GM18520 (cell line): ENCODE measurements around the gene URGCP.

ENCODE experiments used
- ATAC-seq: cut with Tn5 transposase; IDR thresholded peaks from one replicate; pipeline ENCODE4 v1.9.1; 2021; ENCODE audit not compliant: unreplicated experiment

The URGCP gene, protein sequence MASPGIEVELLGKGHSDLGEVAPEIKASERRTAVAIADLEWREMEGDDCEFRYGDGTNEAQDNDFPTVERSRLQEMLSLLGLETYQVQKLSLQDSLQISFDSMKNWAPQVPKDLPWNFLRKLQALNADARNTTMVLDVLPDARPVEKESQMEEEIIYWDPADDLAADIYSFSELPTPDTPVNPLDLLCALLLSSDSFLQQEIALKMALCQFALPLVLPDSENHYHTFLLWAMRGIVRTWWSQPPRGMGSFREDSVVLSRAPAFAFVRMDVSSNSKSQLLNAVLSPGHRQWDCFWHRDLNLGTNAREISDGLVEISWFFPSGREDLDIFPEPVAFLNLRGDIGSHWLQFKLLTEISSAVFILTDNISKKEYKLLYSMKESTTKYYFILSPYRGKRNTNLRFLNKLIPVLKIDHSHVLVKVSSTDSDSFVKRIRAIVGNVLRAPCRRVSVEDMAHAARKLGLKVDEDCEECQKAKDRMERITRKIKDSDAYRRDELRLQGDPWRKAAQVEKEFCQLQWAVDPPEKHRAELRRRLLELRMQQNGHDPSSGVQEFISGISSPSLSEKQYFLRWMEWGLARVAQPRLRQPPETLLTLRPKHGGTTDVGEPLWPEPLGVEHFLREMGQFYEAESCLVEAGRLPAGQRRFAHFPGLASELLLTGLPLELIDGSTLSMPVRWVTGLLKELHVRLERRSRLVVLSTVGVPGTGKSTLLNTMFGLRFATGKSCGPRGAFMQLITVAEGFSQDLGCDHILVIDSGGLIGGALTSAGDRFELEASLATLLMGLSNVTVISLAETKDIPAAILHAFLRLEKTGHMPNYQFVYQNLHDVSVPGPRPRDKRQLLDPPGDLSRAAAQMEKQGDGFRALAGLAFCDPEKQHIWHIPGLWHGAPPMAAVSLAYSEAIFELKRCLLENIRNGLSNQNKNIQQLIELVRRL

DNA sequence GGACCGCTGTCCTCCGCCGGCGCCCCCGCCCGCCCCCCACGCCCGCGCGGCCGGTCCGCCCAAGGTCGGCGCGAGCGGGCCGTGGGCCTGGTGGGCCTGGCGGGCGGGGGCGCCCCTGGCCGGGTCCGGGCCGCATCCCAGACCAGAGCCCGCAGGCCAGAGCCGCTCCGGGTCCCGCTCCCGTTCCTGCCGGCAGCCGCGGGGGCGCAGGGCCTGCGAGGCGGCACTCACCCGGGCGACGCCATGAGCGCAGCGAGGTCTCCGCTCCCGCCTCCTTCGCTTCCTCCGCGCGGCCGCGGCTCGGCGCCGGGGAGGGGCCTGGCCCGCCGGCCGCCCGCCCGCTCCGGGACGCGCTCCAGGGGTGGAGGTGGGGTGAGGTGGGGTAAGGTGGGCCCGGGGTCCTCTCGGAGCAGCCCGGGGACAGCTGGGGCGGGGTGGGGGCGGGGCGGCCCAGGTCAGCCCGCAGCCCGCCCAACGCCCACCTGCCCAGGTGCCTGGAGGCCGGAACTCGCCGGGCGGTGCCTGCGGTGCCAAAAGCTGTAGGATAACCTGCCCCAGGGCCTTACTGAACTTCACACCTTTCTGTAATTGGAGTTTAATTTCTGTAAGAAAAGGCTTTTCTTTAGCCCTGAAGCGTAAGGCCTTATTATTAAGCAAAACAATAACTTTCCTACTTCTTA is at the start of gene URGCP:
TSS of gene URGCP (minus strand) at position 266 of the 680 bp plus-strand sequence. CDS start at position 245, 21 bp downstream.
- ATAC-seq, result peak; percentile 51

DNA sequence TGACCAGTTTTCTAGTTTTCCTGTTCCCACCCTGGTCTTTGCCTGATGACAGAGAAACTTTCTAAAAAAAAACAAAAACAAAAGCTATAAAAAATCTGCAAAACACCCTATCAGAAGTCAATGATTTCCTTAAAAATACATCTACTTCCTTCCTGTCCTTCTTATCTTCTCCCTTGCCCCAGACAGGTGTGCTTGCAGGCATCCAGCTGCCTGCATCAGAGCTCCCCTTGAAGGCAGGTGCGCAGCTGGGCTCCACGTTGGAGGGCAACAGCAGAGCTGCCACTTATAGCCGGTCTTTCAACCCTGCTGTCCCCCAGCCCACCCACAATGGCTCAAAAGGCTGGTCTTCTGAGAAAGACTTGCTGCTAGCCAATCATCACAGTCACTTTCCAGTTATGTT is 49.6 kb upstream of the URGCP start:
- ATAC-seq, result no peak

DNA sequence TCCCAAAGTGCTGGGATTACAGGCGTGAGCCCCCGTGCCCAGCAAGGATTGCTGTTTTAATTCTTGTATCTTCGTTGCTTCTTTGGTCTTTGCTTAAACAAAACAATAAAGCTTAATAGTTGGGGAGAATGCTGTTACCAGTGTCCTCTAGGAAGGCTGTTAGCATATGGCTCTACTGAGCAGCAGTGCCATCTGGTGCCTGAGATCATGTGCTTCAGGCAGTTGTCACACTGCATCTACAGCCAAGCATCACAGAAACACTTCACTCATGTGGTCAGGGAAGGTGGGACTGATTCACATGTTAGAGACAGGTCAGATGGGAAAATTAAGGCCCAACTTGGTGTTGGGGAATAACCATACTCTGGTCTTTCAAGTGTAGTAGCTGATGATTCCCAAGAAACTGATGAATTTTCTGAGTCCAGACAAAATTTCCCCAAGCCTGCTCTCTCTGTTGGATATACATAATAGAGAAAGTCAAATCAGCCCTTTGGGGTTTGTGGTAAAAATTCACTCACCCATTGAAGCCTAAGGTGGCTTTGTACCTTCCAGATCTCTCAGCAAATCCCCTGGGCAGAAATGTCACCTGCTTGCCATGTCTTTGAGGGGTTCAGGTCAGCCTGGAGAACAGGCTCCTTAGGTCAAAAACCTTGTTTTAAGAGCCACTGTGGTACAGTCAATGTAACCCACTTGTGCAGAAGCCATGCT is 48.3 kb upstream of the URGCP start:
- no peak for ATAC-seq

DNA sequence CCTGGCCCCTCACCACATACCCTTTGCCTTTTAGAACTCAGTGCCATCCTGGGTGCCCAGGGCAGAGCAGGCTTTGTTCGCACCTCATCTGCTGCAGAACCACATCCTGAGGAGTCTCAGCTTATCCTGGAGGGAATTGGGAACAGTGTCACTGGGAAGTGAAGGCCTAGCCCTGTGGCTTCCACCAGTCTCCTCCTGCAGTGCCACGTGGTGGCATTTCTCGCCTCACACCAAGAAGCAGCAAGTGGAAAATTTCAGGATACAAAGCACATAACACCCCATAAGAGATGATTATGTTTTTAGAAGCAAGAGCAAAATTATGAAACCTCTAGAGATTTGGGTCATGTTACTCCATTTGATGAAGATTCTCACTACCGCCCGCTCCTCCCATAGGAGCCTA is 46.7 kb upstream of the URGCP start:
- no peak for ATAC-seq

DNA sequence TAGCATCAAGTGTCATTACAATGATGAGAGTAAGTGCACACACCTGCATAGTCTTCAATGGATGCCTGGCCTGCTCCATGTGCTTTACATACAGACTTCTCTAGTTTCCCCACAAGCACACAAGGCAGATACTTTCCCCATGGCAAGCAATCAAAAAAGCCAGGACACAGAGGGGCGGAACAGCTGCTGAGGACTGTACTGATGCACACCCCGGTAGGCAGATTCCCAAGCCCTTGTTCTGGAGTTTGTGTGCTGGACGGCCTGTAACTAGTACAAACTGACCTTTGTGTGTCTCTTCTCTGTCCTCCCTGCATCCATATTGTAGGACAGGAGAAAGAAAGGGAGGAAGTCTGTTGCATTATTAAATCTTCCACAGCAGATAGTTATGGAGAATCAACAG is 45.6 kb upstream of the URGCP start:
- no peak for ATAC-seq

DNA sequence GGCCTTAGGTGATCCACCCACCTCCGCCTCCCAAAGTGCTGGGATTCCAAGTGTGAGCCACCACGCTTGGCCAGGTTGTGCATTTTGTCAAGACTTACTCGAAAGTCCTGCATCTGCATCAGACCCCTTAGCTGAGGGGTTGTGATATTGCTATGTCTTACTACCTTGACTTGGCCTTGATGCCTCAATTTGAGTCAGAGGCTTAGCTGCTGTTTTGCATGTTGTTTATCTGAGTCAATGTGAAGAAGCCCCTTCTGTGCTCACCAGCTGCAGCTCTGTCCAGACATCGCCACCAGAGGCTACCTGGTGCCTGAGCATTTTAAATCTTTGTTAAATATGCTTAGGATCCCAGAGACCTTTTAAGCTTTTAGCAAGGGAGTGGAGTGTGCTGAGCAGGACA is 37.9 kb upstream of the URGCP start:
- ATAC-seq, result peak; percentile 65

DNA sequence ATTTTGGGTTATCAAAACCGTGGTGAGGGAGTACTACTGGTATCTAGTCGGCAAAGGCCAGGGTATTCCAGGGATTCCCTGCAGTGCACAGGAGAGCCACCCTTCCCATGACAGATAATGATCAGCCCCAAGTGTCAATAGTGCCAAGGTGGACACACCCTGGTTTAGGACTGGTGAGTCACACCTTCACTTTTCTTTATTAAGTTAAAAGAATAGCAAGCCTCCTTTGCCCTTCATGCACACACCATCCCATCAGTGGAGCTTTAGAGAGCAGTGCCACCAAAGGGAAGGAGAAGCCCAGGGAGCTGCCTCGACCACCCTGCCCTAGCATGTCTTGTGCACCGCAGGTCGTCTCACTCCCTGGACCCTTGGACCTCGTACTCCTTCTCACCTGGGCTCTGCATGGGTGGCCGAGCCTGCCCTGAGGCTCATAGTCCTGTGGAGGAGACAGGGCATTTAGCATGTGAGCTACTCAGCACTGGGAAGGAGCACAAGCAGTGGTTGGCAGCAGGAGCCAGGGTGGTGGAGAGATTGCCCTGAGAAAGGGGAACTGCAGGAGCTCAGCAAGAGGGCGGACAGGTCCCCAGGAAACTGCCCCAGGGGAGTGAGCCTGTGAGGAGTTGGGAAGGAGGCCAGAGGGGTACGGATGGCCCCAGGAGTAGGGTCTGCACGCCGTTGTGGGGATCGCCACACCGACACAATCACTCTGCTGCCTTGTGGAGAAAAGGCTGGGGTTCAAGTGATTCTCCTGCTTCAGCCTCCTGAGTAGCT is 37.2 kb upstream of the URGCP start:
- ATAC-seq, result no peak

DNA sequence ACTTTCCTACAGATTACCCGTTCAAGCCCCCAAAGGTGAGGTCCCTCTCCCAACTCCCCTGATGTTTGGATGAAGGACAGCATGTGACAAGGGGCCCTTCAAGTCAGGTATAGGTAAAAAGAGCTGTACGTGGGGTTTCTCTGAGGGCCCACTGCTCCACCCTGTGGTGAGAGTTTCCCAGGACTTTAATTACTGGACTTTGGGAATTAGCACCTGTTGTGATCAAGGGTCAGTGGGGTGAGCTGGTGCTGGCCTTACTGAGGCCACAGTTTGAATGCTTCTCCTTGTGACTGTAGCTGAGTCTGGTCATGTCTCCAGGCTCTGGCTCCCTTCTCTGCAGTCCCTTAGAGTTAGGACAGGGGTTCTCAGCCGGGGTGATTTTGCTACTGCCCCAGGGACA is 36.6 kb upstream of the URGCP start:
- no peak for ATAC-seq

DNA sequence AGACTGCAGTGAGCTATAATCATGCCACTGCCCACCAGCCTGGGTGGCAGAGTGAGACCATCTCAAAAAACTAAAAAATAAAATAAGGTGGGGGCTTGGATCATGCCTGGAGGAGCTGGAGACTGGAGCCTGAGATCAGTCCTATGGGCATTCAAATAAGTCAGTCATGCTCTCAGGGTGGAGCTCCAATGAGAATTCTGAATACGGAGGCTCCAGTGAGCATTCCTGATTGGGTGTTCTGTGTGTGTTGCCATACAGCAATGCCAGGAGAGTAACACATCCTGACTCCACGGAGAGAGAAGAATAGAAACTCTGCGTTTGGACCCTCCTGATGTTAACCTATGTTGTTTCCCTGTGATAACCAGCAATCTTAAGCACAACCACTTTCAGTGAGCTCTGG is 35.9 kb upstream of the URGCP start:
- ATAC-seq, result no peak

DNA sequence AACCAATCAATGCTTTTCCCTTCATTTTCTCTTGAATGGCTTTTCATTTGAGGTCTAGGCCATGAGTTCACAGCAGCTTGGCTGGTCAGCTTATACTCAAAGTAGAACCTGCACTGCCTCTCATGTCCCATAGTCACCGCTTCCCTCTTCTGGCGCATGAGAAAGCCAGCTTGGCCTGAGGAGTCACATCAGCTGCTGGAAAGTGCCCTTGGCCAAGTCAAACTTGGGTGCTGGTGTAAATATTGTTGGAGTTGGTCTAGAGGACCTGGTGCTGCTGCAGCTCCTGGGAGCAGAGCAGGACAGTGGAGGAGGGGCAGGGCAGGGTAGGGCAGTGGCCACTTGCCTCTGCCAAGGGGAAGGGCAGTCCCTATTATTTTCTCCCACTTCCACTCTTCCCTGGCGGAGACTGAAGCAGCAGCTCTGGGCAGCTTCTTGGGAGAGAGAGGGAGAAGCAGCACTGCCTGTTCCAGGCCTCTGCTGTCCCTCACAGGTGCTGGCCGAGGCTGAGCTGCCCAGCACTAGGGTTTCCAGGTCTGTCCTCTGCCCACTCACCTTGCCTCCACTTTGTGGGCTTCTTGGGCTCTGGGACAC is 32.6 kb upstream of the URGCP start:
- ATAC-seq, result no peak

DNA sequence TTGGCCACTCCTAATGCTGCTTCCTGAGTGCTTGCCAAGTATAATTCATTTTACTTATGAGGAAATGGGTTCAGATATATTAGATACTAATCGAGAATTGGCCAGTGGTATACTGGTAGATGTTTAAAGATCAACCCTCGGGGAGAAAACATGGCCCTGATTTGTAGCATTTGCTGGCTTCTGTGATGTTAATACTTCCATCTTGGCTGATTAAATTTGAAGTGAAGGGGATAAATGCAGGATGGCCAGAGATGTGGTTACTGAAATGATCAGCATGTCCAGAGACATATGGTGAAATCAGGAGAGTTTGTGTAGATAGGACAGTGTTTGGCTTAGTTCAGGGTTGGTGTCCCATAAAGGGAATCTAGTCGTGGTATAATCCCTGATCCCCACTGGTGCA is 31.0 kb upstream of the URGCP start:
- ATAC-seq, result no peak

DNA sequence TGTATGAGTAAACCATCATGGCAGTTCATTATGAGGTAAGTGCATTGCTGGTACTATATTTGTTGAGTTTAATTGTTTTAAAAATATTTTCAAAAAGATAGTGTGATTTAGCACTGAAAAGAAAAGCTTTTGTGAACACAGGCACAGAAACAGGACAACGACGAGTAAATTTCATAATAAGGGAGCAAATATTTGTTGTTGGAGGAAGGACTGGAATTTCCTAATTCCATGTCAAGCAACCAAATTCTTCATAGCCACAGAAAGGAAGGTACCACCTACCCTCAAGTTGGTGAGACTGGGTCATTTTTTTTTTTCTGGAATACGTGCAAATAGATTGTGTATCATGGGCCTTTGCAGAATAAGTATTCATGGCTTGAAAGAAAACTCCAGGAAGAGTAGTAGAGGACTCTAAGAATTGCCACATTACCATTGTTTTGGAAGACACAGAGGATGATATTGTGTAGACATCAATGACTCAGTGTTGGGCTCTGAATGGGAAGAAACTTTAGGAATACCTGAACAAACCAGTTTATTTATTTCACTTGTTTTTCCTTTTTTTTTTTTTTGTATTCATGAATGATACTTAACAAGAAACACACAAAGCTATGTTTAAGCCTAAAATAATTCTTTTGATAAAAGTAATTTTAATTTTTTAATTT is 27.6 kb upstream of the URGCP start:
- ATAC-seq, result no peak

DNA sequence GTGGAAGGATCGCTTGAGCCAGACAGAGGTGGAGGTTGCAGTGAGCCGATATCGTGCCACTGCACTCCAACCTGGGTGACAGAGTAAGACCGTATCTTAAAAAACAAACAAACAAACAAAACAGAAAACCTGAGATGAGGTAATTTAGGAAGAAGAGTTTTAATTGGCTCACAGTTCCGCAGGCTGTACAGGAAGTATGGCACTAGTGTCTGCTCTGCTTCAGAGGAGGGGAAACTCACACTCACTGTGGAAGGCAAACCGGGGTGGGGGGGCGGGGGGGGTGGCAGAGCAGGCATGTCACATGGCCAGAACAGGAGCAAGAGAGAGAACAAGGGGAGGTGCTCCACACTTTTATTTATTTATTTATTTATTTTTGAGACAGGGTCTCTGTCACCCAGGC is 24.9 kb upstream of the URGCP start:
- no peak for ATAC-seq

DNA sequence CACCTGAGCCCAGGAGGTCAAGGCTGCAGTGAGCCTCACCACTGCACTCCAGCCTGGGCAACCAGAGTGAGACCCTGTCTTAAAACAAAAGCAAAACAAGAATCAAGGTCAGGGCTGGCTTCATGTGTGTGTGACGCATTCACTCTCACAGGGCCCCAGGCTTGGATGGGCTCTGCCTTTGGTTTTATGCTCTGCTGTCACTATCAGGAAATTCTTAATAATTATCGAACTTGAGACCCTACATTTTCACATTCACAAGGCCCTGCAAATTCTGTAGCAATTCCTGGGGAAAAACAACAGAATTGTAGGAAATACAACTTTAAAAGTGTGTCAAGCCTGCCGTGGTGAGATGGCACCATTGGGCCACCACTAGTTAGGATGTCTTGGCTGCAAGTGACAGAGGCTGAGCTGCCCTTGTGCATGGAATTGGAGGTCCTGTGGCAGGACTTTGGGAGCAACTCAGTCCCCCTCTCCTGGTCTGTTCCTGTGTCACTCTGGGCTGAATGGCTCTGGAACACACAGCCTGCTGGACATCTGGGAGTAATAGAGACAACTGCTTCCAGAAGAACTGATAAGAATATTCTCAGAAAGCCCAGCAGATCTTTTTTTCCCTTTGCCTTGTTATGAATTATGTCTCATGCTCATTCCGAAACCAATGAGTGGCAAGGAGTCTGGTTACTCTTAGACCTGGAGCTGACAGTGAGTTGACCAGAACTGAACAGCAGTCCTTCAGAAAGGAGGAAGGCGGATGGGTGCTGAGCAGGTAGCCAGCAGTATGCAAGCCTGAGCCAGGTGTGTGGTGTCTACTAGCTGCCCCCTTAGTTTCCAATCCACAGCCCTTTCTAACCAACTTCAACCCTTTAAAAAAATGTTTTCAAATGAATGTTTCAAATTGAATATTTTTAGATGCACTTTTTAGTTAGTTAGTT is 23.4 kb upstream of the URGCP start:
- ATAC-seq, result no peak

DNA sequence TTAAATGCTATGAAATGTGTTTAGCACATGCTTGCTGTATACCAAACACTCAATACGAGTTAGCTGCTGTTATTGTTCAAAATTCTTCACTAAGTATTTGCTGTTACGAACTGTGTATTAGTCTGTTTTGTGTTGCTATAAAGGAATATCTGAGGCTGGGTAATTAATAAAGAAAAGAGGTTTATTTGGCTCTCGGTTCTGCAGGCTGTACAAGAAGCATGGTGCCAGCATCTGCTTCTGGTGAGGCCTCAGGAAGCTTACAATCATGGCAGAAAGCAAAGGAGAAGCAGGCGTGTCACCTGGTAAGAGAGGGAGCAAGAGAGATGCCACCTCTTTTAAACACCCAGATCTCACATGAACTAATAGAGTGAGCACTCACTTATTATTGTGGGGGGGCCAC is 21.4 kb upstream of the URGCP start:
- ATAC-seq, result no peak

DNA sequence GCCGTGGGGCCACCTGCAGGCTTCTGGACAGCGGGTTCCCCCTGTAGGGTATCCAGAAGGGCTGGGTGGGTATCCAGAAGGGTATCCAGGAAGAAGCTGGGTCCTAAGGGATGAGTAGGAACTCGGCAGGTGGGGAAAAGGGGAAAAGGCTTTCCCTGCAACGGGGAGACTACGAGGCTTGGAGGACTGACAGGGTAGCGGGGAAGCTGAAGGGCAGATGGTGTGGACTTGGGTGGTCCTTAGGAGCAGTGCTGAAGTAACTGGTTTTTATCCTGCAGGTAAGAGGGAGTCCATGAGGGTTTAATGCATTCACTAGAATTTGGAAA is 20.4 kb upstream of the URGCP start:
- ATAC-seq, result no peak

DNA sequence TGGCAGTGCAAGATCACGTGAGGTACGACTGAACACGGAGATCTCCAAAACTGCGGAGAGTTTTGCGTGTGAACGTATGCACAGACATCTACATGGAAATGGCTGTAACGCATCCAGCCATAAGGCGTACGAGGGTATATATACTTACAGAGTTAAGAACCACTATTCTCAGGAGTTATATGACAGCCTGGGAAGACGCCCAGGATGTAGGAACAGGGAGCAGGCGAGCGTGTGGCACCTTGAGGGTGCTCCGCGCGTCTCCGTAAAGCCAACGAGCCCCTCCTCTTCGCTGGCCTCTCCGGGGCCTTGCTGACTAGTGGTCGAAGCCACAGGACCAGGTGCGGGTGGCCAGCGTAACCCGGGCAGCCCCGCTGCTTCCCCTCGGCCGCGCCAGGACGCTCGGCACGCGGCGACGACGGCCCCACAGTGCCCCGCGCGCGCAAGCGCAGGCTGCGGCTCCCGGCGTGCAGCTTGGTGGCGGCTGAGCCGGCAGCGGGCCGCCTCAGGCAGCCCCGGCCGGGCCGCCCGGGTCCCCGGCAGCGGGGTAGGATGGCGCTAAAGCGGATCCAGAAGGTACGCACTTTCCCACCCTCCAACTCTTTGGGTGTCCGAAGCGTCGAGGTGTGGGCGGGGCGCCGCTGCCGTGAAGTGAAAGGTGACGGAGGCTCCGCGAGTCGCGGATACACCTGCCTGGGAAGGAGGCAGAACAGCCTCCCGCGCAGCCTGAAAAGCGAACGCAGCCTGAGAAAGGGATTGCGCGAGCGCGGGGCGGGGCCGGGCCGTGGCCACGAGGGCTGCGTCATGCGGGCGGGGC is 19.8 kb upstream of the URGCP start, which contains the start of gene UBE2D4:
TSS of gene UBE2D4 (plus strand) at position 453 of the 814 bp plus-strand sequence. CDS start at position 550, 97 bp downstream.
- peak; percentile 78 for ATAC-seq
